Skeletal muscle satellite cell (primary cell): ENCODE data around the gene MBLAC1. TPM values are rescaled to one million over a fixed set of nuclear protein-coding genes. Genes with fewer than 3 reads are reported as not detected.

Experiments
- H3K27me3 ChIP-seq: 2 replicates; pipeline ENCODE4 v1.7.0; 2013; ENCODE audit warnings: low read length; ENCODE audit not compliant: control insufficient read depth, insufficient read depth
- H3K36me3 ChIP-seq: 2 replicates; pipeline ENCODE4 v1.7.0; 2013; ENCODE audit warnings: mild to moderate bottlenecking, control low read depth, low read length; ENCODE audit not compliant: insufficient read depth
- H3K4me1 ChIP-seq: 2 replicates; pipeline ENCODE4 v1.7.0; 2013; ENCODE audit warnings: low read length; ENCODE audit not compliant: control insufficient read depth, insufficient read depth
- H3K4me2 ChIP-seq: 2 replicates; pipeline ENCODE4 v1.7.0; 2013; ENCODE audit warnings: mild to moderate bottlenecking, low read length
- H3K4me3 ChIP-seq: 2 replicates; pipeline ENCODE4 v1.7.0; 2013; ENCODE audit warnings: low read length
- H3K9ac ChIP-seq: 2 replicates; pipeline ENCODE4 v1.7.0; 2013; ENCODE audit warnings: mild to moderate bottlenecking, low read depth, low read length, moderate library complexity
- H3K9me3 ChIP-seq: replicated peaks from 2 replicates; pipeline ENCODE4 v1.7.0; 2013; ENCODE audit warnings: mild to moderate bottlenecking, control low read depth, low read length
- total RNA-seq: library from RNA; depleted of rRNA; stranded (reverse); fragments of >200 nt; gene quantifications from 2 replicates; pipeline ENCODE4 v1.2.3, GENCODE V29; 2012; rRNA removed

Gene MBLAC1, protein sequence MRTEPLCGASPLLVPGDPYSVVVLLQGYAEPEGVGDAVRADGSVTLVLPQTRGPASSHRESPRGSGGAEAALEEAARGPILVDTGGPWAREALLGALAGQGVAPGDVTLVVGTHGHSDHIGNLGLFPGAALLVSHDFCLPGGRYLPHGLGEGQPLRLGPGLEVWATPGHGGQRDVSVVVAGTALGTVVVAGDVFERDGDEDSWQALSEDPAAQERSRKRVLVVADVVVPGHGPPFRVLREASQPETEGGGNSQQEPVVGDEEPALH
- 2.0 and 3.7 TPM in 2 replicates for total RNA-seq

DNA sequence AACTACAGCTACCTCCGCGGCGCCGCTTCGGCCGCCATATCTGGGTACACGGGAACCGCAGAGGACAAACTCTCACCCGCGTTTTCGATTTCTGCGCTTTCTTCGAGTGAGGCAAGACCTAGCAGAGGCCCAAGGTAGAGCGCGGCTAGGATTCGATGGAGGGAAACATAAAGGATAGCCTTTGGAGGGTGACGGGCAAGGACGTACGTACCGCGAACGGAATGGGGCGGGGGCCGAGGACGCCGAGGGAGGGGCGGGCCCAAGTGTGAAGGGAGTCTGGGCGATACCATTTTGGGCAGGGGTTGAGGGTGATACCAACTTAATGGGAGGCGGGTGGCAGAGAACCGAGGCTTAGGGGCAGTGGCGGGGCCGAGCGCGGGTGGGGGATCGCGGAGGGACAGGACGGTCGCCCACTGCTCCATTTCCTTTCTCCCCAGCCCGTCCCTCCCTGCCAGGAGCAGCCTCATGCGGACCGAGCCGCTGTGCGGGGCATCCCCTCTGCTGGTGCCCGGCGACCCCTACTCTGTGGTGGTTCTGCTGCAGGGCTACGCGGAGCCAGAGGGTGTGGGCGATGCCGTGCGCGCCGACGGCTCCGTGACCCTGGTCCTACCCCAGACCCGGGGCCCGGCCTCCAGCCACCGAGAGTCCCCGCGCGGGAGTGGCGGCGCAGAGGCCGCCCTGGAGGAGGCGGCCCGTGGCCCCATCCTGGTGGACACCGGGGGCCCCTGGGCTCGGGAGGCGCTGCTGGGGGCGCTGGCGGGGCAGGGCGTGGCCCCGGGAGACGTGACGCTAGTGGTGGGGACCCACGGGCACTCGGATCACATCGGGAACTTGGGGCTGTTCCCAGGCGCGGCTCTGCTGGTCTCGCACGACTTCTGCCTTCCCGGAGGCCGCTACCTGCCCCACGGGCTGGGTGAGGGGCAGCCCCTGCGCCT, at the start of gene MBLAC1:
TSS of gene MBLAC1 (plus strand) at position 37 of the 935 bp plus-strand sequence. CDS start at position 466, 429 bp downstream.
- peak within 1 kb of the TSS; percentile 99 for H3K4me2 ChIP-seq
- peaks cover 14% of the 10 kb centered on the region for H3K36me3 ChIP-seq
- no peaks in the 10 kb centered on the region for H3K9me3 ChIP-seq
- H3K9ac ChIP-seq = peak within 1 kb of the TSS; percentile 98
- H3K4me1 ChIP-seq = peaks cover 10% of the 10 kb centered on the region
- H3K27me3 ChIP-seq = no peaks in the 10 kb centered on the region
- H3K4me3 ChIP-seq = peak within 1 kb of the TSS; percentile 100

DNA sequence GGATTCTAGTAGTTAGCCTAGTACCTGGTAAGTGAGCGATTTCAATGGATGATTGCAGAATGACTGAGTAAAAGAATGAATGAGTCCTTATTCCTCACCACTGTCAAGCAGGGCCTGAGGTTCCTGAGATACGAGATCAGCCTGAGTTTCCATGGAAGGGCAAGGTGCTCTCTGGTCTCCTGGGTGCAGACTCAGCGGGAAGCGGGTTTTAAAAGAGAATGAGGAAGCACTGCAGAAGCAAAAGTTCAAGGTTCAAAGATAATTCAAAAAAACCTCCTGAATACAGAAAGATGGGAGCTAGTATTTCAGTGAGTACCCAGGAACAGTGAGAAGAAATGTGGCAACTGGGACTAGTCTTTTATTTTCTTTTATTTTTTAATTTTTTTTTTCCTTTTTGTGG, 49.6 kb upstream of the MBLAC1 start:
- no peak overlapping the region for H3K4me3 ChIP-seq
- H3K9me3 ChIP-seq = peaks cover 5% of the 10 kb centered on the region
- no peaks in the 10 kb centered on the region for H3K27me3 ChIP-seq
- H3K4me2 ChIP-seq = no peak overlapping the region
- peaks cover 9% of the 10 kb centered on the region for H3K4me1 ChIP-seq
- no peak overlapping the region for H3K9ac ChIP-seq
- H3K36me3 ChIP-seq = peaks cover 73% of the 10 kb centered on the region

DNA sequence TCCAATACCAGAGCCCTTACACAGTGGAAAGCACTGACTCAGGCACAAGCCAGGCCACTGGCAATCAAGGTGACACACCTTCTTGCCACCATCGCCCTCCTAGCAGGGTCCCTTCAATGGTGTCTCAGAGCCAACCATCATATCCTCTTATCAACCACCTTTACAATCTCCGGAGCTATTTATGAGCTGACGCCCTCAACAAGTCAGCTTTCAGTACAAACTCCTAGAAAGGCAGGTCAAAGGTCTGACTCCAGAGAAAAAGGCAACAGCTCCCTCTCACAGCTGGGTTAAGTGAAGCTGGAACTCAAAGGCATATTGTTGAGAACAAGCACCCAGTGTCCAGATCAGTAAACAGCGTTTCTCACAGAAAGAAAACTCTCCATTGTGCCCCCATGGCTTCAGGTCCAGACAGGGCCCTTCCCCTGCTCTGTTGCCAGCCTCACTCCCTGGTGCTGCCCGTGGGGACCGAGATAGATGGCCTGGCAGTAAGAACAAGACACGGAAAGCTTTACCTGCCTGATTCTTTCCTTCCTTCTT, 47.7 kb upstream of the MBLAC1 start:
- Histone ChIP-seq H3K4me3 (no peak overlapping the region), H3K4me1 (peaks cover 15% of the 10 kb centered on the region), H3K9ac (no peak overlapping the region), H3K9me3 (no peaks in the 10 kb centered on the region), H3K27me3 (no peaks in the 10 kb centered on the region), H3K4me2 (no peak overlapping the region), H3K36me3 (peaks cover 54% of the 10 kb centered on the region)

DNA sequence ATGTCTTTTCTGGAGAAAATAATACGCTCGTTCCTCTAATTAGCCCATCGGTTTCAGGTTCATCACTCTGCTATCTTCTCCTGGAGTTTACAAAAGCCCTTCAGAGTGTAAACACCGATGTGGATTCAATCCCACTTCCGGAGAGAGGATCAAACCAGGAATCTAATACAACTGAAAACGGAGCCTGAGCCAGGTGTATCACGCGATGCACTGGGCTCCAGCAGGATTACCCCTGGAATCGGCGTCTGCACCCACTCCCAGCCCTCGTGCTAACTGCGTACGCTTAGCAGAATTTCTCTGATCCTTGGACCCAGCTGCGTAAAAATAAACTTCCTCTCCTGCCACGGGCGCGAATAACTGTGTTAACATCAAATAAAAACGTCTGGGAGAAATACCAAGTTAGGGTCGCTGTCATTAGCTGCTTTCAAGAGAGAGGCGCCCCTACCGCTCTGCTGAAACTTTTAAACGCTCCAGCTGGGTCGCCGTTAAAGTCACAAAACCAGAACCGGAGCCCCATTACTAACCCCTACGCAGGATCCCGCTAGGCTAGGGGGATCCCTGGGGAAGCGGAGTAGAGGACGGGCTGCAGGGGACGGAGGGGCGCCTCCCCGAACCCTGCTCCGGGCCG, 45.7 kb upstream of the MBLAC1 start:
- Histone ChIP-seq H3K4me1 (peaks cover 15% of the 10 kb centered on the region), H3K4me3 (peak overlapping the region; percentile 98), H3K9ac (peak overlapping the region; percentile 100), H3K36me3 (peaks cover 35% of the 10 kb centered on the region), H3K9me3 (no peaks in the 10 kb centered on the region), H3K4me2 (peak overlapping the region; percentile 87), H3K27me3 (no peaks in the 10 kb centered on the region)

DNA sequence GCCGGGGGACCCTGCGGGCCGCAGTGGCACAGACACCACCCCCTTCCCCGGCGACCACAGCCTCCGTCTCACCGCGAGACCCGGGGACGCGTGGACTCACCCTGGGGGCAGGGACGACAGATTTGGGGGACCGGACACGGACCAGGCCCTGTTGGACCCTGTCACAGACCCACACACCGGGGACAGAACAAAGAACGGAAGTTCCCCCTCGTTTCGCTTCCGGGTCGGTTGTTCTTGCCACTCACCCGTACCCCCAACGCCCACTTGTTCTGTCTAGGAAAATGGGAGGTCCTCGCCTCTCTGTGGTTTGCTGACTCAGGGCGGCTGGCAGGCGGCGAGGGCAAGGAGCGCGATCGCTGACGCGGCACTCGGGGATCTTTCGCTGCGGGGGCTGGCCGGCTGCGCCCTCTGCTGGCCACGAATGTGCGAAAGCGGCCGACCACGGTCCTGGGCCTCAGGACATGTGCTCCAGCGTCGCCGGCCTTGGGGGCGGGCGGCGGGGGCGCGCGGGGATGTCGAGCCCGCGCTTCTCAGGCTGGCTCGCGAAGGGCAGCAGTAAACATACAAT, 45.1 kb upstream of the MBLAC1 start, which contains the start of gene ZNF3:
TSS of gene ZNF3 (minus strand) at position 189 of the 568 bp plus-strand sequence. CDS start 4,366 bp downstream, outside the sequence.
- Histone ChIP-seq H3K4me1 (peaks cover 17% of the 10 kb centered on the region), H3K4me3 (peak within 1 kb of the TSS; percentile 98), H3K4me2 (peak within 1 kb of the TSS; percentile 87), H3K27me3 (no peaks in the 10 kb centered on the region), H3K36me3 (peaks cover 30% of the 10 kb centered on the region), H3K9ac (peak within 1 kb of the TSS; percentile 100), H3K9me3 (no peaks in the 10 kb centered on the region)

DNA sequence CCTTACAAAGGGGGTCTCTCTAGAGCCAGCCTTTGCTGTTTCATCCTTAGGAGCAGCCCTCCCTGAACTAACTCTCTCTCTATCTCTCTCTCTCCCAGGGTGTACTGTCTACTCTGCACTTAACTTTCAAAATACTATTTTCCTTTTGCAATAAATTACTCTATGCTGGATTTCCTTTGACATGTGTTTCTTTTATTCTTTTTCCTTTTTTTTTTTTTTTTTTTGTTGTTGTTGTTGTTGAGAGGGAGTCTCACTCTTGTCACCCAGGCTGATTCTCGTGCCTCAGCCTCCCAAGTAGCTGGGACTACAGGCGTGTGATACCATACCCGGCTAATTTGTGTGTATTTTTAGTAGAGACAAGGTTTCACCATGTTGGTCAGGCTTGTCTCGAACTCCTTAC, 43.8 kb upstream of the MBLAC1 start:
- H3K27me3 ChIP-seq = no peaks in the 10 kb centered on the region
- no peak overlapping the region for H3K9ac ChIP-seq
- H3K36me3 ChIP-seq = peaks cover 21% of the 10 kb centered on the region
- no peaks in the 10 kb centered on the region for H3K9me3 ChIP-seq
- H3K4me2 ChIP-seq = no peak overlapping the region
- H3K4me1 ChIP-seq = peaks cover 29% of the 10 kb centered on the region
- H3K4me3 ChIP-seq = no peak overlapping the region

DNA sequence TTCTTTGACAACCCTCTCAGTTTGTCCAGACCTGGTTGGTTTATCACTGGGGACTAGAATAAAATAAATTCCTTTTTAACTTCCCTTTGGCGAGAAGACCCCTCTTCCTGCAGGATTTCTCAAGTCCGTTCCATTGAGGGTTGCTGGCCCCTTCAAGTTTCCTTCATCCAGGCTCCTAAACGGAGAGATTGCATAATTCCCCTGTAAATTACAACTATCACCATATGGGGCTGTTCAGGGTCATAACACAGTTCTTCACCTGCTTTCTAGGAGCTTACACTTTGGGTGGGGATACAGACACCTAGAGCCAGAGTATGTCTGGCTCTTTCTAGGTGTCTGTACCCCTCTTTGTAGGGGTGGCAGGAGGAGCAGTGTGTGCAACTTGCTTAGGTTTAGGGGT, 41.3 kb upstream of the MBLAC1 start:
- H3K36me3 ChIP-seq = peaks cover 7% of the 10 kb centered on the region
- H3K9me3 ChIP-seq = no peaks in the 10 kb centered on the region
- no peak overlapping the region for H3K4me3 ChIP-seq
- H3K4me1 ChIP-seq = peaks cover 37% of the 10 kb centered on the region
- no peaks in the 10 kb centered on the region for H3K27me3 ChIP-seq
- H3K9ac ChIP-seq = no peak overlapping the region
- no peak overlapping the region for H3K4me2 ChIP-seq

DNA sequence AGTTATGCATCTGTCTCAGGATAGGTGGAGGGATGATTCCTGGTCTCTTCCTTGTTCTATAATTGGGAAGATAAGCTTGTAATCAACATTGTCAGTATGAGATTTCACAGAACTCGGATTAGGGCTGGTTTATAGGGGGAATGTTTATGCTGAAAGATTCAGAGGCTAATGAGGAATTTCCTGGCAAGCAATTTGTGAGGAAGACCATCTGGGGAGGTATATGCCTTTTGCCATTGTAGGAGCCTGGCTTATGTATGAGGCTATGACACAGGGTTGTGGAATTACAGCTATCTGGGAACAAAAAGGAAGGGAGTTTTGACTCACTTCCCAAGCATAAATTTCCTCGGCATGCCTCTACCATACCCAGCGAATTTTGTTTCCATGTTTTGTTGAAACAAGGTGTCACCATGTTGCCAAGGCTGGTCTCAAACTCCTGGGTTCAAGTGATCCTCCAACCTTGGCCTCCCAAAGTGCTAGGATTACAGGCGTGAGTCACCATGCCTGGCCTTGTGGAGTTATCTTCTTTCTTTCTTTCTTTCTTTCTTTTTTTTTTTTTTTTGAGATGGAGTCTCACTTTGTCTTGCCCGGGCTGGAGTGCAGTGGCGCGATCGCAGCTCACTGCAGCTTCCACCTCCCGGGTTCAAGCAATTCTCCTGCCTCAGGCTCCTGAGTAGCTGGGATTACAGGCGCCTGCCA, 39.6 kb upstream of the MBLAC1 start:
- Histone ChIP-seq H3K9me3 (no peaks in the 10 kb centered on the region), H3K36me3 (peaks cover 20% of the 10 kb centered on the region), H3K4me1 (peaks cover 44% of the 10 kb centered on the region), H3K4me3 (no peak overlapping the region), H3K4me2 (peak overlapping the region; percentile 40), H3K27me3 (no peaks in the 10 kb centered on the region), H3K9ac (peak overlapping the region; percentile 65)

DNA sequence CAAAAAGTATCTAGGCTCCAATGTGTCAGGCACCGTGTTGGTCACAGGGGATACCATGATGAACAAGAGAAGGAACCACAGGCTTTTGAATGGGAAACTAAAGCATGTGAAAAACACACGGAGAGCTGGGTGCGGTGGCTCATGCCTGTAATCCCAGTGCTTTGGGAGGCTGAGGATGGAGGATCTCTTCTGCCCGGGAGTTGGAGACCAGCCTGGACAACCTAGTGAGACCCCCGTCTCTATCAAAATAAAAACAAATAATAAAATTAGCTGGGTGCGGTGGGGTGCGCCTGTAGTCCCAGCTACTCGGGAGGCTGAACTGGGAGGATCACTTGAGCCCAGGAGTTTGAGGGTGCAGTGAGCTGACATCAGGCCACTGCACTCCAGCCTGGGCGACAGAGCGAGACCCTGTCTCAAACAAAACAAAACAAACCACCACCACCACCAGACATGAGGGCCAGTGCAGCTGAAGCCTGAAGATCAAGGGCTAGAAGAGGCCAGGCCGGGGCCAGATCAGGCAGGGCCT, 38.6 kb upstream of the MBLAC1 start:
- Histone ChIP-seq H3K27me3 (no peaks in the 10 kb centered on the region), H3K36me3 (peaks cover 30% of the 10 kb centered on the region), H3K4me3 (peak overlapping the region; percentile 88), H3K9ac (peak overlapping the region; percentile 93), H3K4me2 (peak overlapping the region; percentile 85), H3K4me1 (peaks cover 38% of the 10 kb centered on the region), H3K9me3 (no peaks in the 10 kb centered on the region)

DNA sequence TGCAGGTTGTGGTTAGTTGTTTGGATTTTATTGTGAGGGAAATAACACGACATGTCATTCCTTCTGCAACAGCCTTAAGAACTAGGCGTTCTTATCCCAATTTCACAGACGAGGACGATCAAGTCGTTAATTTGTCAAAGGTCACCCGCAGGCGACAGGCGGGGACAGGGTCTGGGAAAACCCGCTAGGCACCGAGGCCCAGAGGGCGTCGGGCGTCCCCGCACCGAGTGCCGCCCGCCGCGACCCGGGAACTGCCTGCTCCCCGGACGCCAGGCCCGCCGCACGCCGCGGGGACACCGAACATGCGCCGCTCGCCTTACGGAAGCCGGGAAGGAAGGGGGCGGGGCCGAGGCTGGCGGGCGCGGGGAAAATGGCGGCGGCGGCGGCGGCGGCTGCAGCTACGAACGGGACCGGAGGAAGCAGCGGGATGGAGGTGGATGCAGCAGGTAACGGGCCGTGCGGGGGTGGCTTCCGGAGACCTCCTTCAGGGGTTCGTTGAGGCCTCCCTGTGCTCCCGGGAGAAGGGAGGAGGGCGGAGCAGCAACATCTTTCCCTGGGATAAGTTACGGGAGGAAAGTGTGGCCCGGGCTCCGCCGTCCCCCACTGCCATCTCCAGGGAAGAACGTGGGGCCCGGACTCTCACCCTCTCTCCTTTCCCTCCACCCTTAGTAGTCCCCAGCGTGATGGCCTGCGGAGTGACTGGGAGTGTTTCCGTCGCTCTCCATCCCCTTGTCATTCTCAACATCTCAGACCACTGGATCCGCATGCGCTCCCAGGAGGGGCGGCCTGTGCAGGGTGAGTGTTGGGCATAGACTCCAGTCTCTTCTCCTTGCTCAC, 37.9 kb upstream of the MBLAC1 start, which contains the start of gene COPS6:
TSS of gene COPS6 (plus strand) at position 349 of the 837 bp plus-strand sequence. CDS start at position 371, 22 bp downstream.
- Histone ChIP-seq H3K4me3 (peak within 1 kb of the TSS; percentile 88), H3K36me3 (peaks cover 37% of the 10 kb centered on the region), H3K9ac (peak within 1 kb of the TSS; percentile 93), H3K4me1 (peaks cover 43% of the 10 kb centered on the region), H3K27me3 (no peaks in the 10 kb centered on the region), H3K9me3 (no peaks in the 10 kb centered on the region), H3K4me2 (peak within 1 kb of the TSS; percentile 85)
